HG03139 (cell line): ENCODE data around the gene ZNF730.
"Not testable (repeated sequence)": the region's sequence is repeated elsewhere in the genome, so short reads cannot be mapped to it uniquely, and the experiment has no call there.

Experiments
- ATAC-seq: cut with Tn5 transposase; IDR thresholded peaks from one replicate; pipeline ENCODE4 v1.9.1; 2021; ENCODE audit not compliant: unreplicated experiment

ZNF730 gene

DNA sequence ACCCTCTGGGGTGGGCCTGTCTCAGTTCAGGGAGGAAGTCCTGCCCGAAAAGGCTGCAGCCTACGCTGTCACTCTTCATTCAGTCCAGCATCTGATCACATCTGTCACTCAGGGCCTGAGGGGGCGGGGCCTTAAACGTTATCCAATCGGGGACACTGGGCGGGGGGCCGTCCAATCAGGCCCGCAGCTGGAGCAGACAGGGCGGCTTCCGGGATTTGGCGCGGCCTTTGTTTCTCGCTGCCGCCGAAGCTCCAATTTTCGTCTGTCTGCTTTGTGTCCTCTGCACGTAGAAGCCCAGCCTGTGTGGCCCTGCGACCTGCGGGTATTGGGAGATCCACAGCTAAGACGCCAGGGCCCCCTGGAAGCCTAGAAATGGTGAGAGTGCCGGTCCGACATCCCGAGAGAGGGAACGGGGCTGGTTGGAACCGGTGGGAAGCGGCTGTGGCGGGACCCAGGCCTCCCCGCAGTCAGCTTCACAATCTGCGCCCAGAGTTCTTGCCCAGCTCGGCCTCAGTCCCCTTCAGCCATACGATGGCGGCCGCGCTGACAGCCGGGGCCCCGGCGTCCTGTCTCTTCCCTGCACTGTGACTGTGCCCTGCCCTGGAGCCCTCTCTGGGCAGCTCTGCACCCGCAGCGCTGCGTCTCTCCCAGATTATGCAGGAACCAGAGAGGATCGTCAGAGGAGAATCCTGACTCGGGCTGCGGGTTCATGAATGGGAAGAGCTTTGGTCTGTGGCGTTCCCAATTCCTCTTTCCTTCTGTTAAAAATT is at the start of gene ZNF730:
ZNF730 (plus strand) TSS at position 224 of the 770 bp plus-strand sequence; CDS start at position 373, 149 bp downstream.
- ATAC-seq, result peak; percentile 82

DNA sequence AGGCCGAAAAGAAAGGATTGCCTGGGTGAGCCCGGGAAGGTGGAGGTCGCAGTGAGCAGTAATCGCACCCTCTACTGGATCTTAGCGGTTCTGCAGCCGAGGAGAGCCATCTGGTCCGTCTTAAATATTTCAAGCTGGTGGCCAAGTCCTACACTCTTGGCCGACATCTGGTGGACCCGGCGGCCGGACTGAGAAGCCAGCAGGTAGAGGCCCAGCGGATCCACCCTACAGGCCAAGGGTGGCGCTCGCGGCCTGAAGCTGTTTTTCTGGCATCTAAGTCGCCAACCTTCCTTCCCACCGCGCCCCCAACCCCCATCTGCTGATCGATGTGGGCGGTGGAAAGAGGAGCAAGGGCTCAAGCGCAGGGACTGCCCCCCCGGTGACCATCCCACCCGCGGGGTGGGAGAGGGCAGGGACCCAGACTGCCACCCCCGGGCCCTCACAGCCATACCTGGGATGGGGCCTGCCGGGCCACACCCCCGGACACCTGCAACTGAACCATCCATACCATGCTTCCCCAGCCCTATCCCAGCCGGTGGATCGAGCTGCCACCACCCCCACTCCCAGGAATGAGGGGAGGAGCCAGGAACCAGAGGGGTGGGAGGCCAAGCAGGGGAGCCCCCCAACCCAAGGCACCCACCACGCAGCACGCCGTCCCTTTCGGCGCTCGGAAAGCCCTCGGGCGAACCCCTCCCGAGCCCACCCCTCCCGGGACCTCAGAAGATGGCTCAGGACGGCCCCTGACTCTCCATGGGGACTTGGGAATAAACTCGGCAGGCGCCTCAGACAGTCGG is 46.3 kb upstream of the ZNF730 start:
- no peak for ATAC-seq

DNA sequence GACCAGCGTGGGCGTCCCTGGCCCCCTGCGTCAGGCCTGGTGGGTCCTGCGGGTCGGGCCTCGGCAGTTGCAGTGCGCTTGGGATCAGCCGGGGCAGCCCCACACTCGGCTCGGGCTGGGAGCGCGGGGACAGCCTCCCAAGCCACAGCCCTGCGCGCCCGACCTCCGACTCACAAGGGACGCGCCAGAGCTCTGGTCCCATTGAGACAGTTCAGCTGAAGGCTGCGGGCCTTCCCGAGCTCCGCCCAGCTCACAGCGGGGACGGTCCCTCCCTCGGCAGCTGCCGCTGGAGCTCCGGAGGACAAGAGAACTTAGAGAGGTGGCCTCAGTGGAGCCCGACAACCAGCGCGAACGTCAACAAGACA is 45.7 kb upstream of the ZNF730 start:
- ATAC-seq, result no peak

DNA sequence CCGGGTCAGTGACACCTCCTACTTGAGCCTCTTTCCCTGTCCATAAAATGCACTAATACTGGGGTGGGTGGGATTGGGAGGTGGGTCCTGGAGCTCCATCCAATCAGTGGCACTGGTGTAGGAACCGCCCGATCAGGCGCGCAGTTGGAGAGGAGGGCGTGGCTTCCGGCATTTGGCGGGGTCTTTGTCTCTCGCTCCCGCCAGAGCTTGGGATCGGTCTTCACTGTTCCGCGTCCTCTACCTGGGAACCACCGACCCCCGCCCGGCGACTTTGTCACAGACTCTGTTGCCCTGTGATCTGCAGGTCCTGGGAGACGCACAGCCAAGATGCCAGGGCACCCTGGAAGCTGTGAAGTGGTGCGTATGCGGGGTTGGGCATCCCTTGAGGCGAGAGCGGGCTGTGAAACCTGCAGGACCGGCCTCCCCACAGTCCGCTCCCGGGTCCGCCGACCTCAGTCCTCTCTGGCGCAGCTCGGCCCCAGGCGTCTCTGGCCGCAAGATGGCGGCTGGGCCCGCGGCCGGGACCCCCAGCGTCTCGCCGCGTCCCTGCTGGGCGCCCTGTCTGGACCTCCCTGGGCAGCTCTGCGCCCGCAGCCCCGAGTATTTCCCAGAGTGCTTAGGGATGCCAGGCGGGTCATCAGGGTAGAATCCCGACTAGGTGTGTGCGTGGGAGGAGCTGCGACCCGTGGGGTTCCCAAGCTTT is 41.6 kb upstream of the ZNF730 start:
- ATAC-seq, result peak; percentile 73

DNA sequence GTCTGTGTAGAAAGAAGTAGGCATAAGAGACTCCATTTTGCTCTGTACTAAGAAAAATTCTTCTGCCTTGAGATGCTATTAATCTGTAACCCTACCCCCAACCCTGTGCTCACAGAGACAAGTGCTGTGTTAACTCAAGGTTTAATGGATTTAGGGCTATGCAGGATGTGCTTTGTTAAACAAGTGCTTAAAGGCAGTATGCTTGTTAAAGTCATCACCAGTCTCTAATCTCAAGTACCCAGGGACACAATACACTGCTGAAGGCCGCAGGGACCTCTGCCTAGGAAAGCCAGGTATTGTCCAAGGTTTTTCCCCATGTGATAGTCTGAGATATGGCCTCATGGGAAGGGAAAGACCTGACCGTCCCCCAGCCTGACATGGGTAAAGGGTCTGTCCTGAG is 39.0 kb upstream of the ZNF730 start:
- not testable (repeated sequence) for ATAC-seq

DNA sequence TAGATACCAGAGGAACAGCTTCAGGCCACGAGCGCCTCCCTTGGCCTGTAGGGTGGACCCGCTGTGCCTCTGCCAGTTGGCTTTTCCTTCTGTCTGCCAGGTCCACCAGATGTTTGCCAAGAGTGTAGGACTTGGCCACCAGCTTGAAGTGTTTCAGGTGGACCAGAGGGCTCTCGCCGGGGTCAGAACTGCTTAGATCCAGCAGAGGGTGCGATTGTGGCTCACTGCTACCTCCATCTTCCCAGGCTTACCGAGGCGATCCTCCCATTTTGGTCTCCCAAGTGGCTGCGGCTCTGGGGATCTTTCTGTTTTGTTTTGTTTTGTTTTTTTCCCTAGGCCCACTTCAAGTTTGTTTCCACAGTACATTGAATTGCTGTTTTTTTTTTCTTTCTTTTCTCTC is 23.0 kb upstream of the ZNF730 start:
- no peak for ATAC-seq

DNA sequence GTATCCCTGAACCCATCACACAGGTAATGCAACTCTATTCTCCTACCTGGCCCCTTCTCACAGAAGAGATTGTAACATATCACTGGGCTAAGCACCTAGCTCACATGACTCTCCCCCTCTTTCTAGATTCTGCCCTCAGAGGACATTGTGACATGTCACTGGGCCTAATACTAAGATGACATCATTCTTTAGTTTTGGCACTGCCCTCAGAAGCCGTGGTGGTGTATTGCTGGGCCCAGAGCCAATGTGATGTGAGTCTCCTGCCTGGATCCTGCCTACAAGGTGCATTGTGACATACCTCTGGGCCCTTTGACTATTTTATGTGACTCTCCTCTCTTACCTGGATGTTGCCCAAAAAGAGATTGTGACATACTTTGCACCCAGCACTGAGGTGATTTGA is 21.4 kb upstream of the ZNF730 start:
- no peak for ATAC-seq

DNA sequence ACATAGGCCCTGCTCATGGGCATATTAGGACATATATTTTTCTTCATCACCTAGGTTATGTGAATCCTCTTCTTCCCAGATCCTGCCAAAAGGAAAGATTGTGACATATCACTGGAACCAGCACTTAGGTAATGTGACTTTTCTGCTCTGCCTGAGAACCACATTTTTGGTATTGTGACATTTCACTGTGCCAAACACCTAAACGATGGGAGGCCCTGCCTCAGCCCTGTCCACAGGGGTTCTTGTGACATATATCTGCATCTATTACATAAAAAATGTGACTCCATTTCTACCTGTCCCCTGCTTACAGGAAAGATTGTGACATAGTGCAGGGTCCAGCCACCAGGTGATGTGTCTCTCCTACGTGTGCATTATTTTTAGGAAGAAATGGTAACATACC is 18.5 kb upstream of the ZNF730 start:
- ATAC-seq, result no peak

DNA sequence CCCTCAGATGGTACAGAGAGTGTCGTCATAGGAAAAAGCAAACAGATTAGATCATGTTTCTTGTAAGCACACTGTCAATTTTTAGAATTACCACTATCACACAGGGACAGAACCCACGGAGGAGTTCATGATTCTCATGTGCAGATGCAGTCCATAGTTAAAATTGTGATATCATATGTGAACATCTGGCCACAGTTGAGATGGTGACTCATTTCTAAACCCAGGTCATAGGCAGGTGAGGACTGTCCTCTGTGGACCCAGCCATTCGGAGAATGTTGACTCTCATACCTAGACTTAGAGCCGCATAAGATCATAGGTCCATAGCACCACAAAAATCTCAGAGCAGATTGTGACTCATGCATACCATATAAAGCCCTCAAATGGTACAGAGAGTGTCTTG is 17.8 kb upstream of the ZNF730 start:
- no peak for ATAC-seq

DNA sequence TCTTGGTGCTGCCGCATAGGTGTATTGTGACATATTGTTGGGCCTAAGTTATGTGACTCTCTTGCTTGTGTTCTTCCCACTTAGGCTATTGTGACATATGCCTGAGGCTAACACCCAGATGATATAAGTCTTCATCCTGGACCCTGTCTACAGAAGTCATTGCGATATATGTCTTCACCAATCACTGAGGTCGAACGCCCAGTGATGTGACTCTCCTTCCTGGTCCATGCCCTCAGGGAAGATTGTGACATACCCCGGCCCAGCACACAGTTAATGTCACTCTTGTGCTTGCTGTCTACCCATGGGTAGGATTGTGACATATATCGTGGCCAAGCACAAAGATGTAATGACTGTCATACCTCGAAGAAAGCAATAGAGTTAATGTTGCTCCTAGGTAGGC is 16.9 kb upstream of the ZNF730 start:
- ATAC-seq, result no peak

DNA sequence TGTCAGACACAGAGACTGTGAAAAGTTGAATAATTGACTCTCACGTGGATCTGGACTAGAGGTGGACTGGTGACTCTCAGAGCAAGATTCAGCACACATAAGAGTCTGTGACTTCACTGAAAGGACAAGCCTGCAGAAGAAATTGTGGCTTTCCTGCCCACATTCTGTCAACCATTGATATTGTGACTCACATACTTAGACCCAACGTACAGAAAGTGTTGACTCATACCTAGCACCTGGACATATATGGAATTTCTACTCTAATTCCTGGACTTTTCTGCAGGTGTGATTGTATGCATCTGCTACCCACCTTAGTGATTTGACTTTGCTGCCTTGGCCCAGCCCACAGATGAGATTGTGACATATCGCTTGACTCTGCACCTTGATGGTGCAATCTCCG is 15.6 kb upstream of the ZNF730 start:
- no peak for ATAC-seq

DNA sequence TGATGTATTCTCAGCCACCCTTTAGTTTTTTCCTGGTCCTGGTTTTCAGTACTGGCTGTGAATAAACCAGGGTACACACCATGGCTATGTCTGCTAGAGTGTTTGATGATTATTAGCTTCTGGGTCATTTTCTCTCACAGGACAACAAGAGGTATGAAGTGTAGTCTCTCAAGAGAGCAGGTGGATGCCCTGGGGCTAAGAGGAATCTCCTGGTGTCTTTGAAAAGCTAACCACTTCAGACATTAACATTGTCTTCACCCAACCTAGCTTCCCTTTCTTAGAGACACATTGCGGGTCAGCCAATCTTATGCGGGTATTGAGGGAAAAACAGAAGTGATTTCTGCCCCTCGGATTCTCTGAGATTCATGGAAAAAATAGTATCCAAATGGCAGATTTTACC is 1.6 kb downstream of the ZNF730 start:
- no peak for ATAC-seq

DNA sequence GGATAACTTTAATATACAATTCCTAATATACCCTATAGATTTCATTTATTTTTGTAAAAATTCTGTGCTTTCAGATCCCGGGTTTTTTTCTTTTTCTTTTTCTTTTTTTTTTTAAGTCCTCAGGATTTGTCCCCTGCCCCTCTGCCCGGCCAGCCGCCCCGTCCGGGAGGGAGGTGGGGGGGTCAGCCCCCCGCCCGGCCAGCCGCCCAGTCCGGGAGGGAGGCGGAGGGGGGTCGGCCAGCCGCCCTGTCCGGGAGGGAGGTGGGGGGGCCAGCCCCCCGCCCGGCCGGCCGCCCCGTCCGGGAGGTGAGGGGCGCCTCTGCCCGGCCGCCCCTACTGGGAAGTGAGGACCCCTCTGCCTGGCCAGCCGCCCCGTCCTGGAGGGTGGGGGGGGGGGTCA is 17.4 kb downstream of the ZNF730 start:
- ATAC-seq, result not testable (repeated sequence)

DNA sequence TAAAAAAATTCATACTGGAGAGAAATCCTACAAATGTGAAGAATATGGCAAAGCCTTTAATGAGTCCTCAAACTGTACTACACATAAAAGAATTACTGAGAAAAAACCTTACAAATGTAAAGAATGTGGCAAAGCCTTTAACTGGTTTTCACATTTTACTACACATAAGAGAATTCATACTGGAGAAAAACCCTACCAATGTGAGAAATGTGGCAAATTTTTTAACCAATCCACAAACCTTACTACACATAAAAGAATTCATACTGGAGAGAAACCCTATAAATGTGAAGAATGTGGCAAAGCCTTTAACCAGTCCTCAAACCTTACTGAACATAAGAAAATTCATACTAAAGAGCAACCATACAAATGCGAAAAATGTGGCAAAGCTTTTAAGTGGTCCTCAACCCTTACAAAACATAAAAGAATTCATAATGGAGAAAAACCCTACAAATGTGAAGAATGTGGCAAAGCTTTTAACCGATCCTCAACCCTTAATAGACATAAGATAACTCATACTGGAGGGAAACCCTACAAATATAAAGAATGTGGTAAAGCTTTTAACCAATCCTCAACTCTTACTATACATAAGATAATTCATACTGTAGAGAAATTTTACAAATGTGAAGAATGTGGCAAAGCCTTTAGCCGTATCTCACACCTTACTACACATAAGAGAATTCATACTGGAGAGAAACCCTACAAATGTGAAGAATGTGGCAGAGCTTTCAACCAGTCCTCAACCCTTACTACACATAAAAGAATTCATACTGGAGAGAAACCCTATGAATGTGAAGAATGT is 29.0 kb downstream of the ZNF730 start:
- ATAC-seq, result no peak

DNA sequence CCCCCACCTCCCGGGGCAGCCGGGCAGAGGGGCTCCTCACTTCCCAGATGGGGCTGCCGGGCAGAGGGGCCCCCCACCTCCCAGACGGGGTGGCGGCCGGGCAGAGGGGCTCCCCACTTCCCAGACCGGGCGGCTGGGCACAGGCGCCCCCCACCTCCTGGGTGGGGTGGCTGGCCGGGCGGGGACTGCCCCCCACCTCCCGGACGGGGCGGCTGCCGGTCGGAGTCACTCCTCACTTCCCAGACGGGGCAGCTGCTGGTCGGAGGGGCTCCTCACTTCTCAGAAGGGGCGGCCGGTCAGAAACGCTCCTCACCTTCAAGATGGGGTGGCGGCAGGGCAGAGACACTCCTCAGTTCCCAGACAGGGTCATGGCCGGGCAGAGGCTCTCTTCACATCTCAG is 43.9 kb downstream of the ZNF730 start:
- ATAC-seq, result no peak

DNA sequence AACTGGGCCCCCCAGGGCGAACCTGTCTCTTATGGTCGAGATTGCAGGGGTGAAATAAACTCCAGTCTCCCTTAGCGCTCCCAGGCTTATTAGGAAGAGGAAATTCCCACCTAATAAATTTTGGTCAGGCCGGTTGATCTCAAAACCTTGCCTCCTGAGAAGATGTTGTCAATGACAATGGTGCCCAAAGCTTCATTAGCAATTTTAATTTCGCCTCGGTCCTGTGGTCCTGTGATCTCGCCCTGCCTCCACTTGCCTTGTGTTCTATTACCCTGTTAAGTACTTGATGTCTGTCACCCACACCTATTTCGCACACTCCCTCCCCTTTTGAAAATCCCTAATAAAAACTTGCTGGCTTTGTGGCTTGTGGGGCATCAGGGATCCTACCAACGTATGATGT is 51.5 kb downstream of the ZNF730 start:
- ATAC-seq, result not testable (repeated sequence)

DNA sequence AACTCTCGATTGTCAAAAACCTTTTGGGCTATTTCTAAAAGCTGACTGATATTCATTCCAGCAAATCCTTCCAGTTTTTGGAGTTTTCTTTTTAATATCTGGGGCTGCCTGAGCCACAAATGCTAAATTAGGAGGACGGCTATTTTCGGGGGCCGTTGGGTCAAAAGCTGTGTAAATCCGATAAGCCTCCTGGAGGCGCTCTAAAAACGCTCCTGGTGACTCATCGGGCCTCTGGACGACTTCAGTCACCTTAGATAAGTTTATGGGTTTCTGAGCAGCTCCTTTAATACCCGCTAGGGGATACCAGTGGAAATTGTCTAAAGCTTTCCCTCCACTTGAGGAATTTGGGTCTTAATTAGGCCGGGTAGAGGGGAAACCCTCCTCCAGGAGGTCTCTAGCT is 66.4 kb downstream of the ZNF730 start:
- no peak for ATAC-seq

DNA sequence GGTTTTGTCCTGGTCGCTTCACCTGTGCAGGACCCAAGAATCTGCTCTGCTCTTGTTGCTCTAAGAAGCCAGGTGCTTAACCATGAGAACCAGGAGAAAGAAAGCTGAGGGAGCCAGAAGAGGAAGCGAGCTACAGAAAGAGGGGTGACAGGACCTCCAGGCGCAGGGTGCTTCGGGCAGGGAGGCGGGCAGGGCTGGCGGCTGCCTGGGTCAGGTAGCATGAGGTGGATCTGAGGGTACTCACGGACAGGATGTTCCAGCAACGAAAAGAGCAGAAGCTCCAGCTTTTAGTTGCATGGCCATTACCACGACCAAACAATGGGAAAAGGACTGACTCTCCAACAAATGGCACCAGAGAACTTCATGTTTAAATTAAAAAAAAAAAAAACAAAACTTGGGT is 73.5 kb downstream of the ZNF730 start:
- no peak for ATAC-seq
